ENCODE measurements around the gene SGTA. TPM values are rescaled to one million over a fixed set of nuclear protein-coding genes. Genes with fewer than 3 reads are reported as not detected.

The SGTA gene
- polyA plus RNA-seq, 1 donor (not counting 4 experiments of a cell fraction or from before 2014, with no cell fraction given): 36.1 TPM

- Histone ChIP-seq H3K27ac (ENCODE audit: control insufficient read depth, insufficient read depth, low read length) (no peak overlapping the region), H3K27me3 (ENCODE audit: control insufficient read depth, extremely low read depth, insufficient read depth, low read length) (no peaks in the 10 kb centered on the region), H3K9me1 (ENCODE audit: control insufficient read depth, extremely low read depth, insufficient read depth, low read length) (no peaks in the 10 kb centered on the region), H3K4me2 (ENCODE audit: control insufficient read depth, extremely low read depth, insufficient read depth, low read depth, low read length) (no peak overlapping the region), H3K79me2 (ENCODE audit: control insufficient read depth, insufficient read depth, low read length) (peaks cover 55% of the 10 kb centered on the region), H3K4me3 (ENCODE audit: control insufficient read depth in 2 of 3, extremely low read depth in 1 of 3, insufficient read depth in 2 of 3, low read depth in 1 of 3, low read length in 3 of 3) (no peak overlapping the region), H2AFZ (ENCODE audit: control insufficient read depth, low read length) (no peak overlapping the region), H3K9me3 (ENCODE audit: control insufficient read depth, low read depth, low read length) (no peaks in the 10 kb centered on the region), H3K36me3 (ENCODE audit: control insufficient read depth in 2 of 2, extremely low read depth in 1 of 2, insufficient read depth in 2 of 2, low read length in 2 of 2) (peaks cover 13 to 29% of the 10 kb centered on the region in 2 experiments), H3K9ac (ENCODE audit: control insufficient read depth, extremely low read depth, insufficient read depth, low read length) (no peak overlapping the region), H4K20me1 (ENCODE audit: control insufficient read depth, extremely low read depth, insufficient read depth, low read length) (no peaks in the 10 kb centered on the region), H3K4me1 (ENCODE audit: control insufficient read depth, extremely low read depth, insufficient read depth, low read length) (peaks cover 5% of the 10 kb centered on the region)
- TF ChIP-seq EZH2 (IDR thresholded peaks at IDR 0.05; ENCODE audit: low read length): no peak
- TF ChIP-seq, protein P1, sequence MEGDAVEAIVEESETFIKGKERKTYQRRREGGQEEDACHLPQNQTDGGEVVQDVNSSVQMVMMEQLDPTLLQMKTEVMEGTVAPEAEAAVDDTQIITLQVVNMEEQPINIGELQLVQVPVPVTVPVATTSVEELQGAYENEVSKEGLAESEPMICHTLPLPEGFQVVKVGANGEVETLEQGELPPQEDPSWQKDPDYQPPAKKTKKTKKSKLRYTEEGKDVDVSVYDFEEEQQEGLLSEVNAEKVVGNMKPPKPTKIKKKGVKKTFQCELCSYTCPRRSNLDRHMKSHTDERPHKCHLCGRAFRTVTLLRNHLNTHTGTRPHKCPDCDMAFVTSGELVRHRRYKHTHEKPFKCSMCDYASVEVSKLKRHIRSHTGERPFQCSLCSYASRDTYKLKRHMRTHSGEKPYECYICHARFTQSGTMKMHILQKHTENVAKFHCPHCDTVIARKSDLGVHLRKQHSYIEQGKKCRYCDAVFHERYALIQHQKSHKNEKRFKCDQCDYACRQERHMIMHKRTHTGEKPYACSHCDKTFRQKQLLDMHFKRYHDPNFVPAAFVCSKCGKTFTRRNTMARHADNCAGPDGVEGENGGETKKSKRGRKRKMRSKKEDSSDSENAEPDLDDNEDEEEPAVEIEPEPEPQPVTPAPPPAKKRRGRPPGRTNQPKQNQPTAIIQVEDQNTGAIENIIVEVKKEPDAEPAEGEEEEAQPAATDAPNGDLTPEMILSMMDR (optimal IDR thresholded peaks at IDR 0.05 in 1 of 3, IDR thresholded peaks at IDR 0.05 in 1 of 3, conservative IDR thresholded peaks at IDR 0.05 in 1 of 3; ENCODE audit: extremely low read depth in 1 of 3, insufficient read depth in 2 of 3, low read length in 3 of 3): no peak
- DNase-seq (ENCODE audit: low read depth, low spot score): no peak
- no peak for FAIRE-seq
- dilution Hi-C loops (cut with MboI; ENCODE audit: extremely low pct_ligation_motif_present, low sequenced_read_pairs): no loop called here
Observed at GRCh38 chr19:2790194-2790556, 7.1 kb upstream of the SGTA start.

DNA sequence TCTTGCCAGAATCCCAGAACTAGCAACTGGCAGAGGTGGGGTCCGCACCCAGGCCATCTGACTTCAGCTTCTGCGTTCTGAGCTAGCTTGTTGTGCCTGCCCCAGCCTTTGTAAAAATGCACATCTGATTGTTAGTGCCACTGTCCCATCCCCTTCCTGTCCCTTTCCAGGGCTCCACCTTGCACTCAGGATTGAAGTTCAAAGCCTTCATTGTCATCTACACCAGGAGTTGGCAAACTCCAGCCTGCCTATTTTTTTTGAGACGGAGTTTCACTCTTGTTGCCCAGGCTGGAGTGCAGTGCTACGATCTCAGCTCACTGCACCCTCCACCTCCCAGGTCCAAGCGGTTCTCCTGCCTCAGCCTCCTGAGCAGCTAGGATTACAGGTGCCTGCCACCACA, 5.2 kb upstream of the SGTA start:
- TF ChIP-seq, protein P1 (optimal IDR thresholded peaks at IDR 0.05 in 1 of 3, IDR thresholded peaks at IDR 0.05 in 1 of 3, conservative IDR thresholded peaks at IDR 0.05 in 1 of 3; ENCODE audit: extremely low read depth in 1 of 3, insufficient read depth in 2 of 3, low read length in 3 of 3): no peak
- TF ChIP-seq EZH2 (IDR thresholded peaks at IDR 0.05; ENCODE audit: low read length): no peak
- dilution Hi-C loops (cut with MboI; ENCODE audit: extremely low pct_ligation_motif_present, low sequenced_read_pairs): no loop called here
- Histone ChIP-seq H3K9me3 (ENCODE audit: control insufficient read depth, low read depth, low read length) (no peaks in the 10 kb centered on the region), H3K9ac (ENCODE audit: control insufficient read depth, extremely low read depth, insufficient read depth, low read length) (no peak overlapping the region), H4K20me1 (ENCODE audit: control insufficient read depth, extremely low read depth, insufficient read depth, low read length) (no peaks in the 10 kb centered on the region), H3K9me1 (ENCODE audit: control insufficient read depth, extremely low read depth, insufficient read depth, low read length) (no peaks in the 10 kb centered on the region), H3K36me3 (ENCODE audit: control insufficient read depth in 2 of 2, extremely low read depth in 1 of 2, insufficient read depth in 2 of 2, low read length in 2 of 2) (peaks cover 11 to 15% of the 10 kb centered on the region in 2 experiments), H3K4me3 (ENCODE audit: control insufficient read depth in 2 of 3, extremely low read depth in 1 of 3, insufficient read depth in 2 of 3, low read depth in 1 of 3, low read length in 3 of 3) (no peak overlapping the region), H3K27me3 (ENCODE audit: control insufficient read depth, extremely low read depth, insufficient read depth, low read length) (no peaks in the 10 kb centered on the region), H2AFZ (ENCODE audit: control insufficient read depth, low read length) (no peak overlapping the region), H3K4me2 (ENCODE audit: control insufficient read depth, extremely low read depth, insufficient read depth, low read depth, low read length) (no peak overlapping the region), H3K4me1 (ENCODE audit: control insufficient read depth, extremely low read depth, insufficient read depth, low read length) (peaks cover 13% of the 10 kb centered on the region), H3K79me2 (ENCODE audit: control insufficient read depth, insufficient read depth, low read length) (peaks cover 55% of the 10 kb centered on the region), H3K27ac (ENCODE audit: control insufficient read depth, insufficient read depth, low read length) (no peak overlapping the region)
- FAIRE-seq (no peak), DNase-seq (ENCODE audit: low read depth, low spot score) (no peak)

Data from keratinocyte (primary cell).